ENCODE results near the gene CACNB3.
"Not testable (repeated sequence)": the region's sequence is repeated elsewhere in the genome, so short reads cannot be mapped to it uniquely, and the experiment has no call there.

CACNB3 gene

GRCh38 chr12:48857278-48857994, 39.1 kb downstream of the CACNB3 start:
- H2BK120ac ChIP-seq (ENCODE audit: low read depth, low read length): no peak overlapping the region
- no peak overlapping the region for H2BK5ac ChIP-seq (ENCODE audit: low read depth, low read length, poor library complexity, severe bottlenecking)
- WGBS: 72% methylated on average over 6 of the region's 13 CpGs
- H3K23ac ChIP-seq (ENCODE audit: low read length in 2 of 2): no peak overlapping the region
- no peak for DNase-seq
- no peak overlapping the region for H3K14ac ChIP-seq (ENCODE audit: low read length in 2 of 2)
- no peak overlapping the region for H3K4me3 ChIP-seq (ENCODE audit: insufficient read depth in 1 of 2, low read depth in 1 of 2, low read length in 2 of 2)
- no peak overlapping the region for H4K8ac ChIP-seq (ENCODE audit: low read length)
- no peak overlapping the region for H3K4me2 ChIP-seq (ENCODE audit: low read length, poor library complexity, severe bottlenecking)
- no peak overlapping the region for H3K27ac ChIP-seq (ENCODE audit: low read length, poor library complexity, severe bottlenecking)
- H3K79me1 ChIP-seq (replicated peaks; ENCODE audit: low read length, poor library complexity, severe bottlenecking): no peaks in the 10 kb centered on the region
- peaks cover 28 to 30% of the 10 kb centered on the region in 2 experiments for H3K27me3 ChIP-seq (ENCODE audit: control insufficient read depth in 1 of 2, insufficient read depth in 1 of 2, low read length in 2 of 2)
- H2AK5ac ChIP-seq (ENCODE audit: low read length, severe bottlenecking): no peak overlapping the region
- H3K9ac ChIP-seq (ENCODE audit: low read length): no peak overlapping the region
- no peak overlapping the region for H3K18ac ChIP-seq (ENCODE audit: low read depth in 1 of 2, low read length in 2 of 2)
- no peak overlapping the region for H2BK15ac ChIP-seq (ENCODE audit: low read depth, poor library complexity, severe bottlenecking)
- no peaks in the 10 kb centered on the region for H3K36me3 ChIP-seq (ENCODE audit: control insufficient read depth in 1 of 2, insufficient read depth in 2 of 2, low read depth in 1 of 2, low read length in 2 of 2)
- no peak overlapping the region for H4K91ac ChIP-seq (ENCODE audit: low read length)
- no peak overlapping the region for H3K4ac ChIP-seq (ENCODE audit: low read depth in 1 of 2, low read length in 2 of 2)
- H2AFZ ChIP-seq (ENCODE audit: low read depth, low read length): no peak overlapping the region
- H3K4me1 ChIP-seq (ENCODE audit: control insufficient read depth, insufficient read depth, low read depth, low read length): peaks cover 2% of the 10 kb centered on the region
- no peak overlapping the region for H2BK12ac ChIP-seq (ENCODE audit: low read length in 2 of 2)
- H3K9me3 ChIP-seq (ENCODE audit: control insufficient read depth, low read length): no peaks in the 10 kb centered on the region

GRCh38 chr12:48858043-48858442, 39.7 kb downstream of the CACNB3 start:
- no peak overlapping the region for H2BK5ac ChIP-seq (ENCODE audit: low read depth, low read length, poor library complexity, severe bottlenecking)
- no peak overlapping the region for H4K8ac ChIP-seq (ENCODE audit: low read length)
- peaks cover 34 to 37% of the 10 kb centered on the region in 2 experiments for H3K27me3 ChIP-seq (ENCODE audit: control insufficient read depth in 1 of 2, insufficient read depth in 1 of 2, low read length in 2 of 2)
- 81% methylated on average over 8 of the region's 8 CpGs for WGBS
- H2BK15ac ChIP-seq (ENCODE audit: low read depth, poor library complexity, severe bottlenecking): no peak overlapping the region
- H3K9me3 ChIP-seq (ENCODE audit: control insufficient read depth, low read length): no peaks in the 10 kb centered on the region
- no peak overlapping the region for H2AFZ ChIP-seq (ENCODE audit: low read depth, low read length)
- no peak overlapping the region for H3K14ac ChIP-seq (ENCODE audit: low read length in 2 of 2)
- no peak overlapping the region for H2BK12ac ChIP-seq (ENCODE audit: low read length in 2 of 2)
- no peak overlapping the region for H2BK120ac ChIP-seq (ENCODE audit: low read depth, low read length)
- no peak overlapping the region for H2AK5ac ChIP-seq (ENCODE audit: low read length, severe bottlenecking)
- H3K79me1 ChIP-seq (replicated peaks; ENCODE audit: low read length, poor library complexity, severe bottlenecking): no peaks in the 10 kb centered on the region
- no peak overlapping the region for H3K9ac ChIP-seq (ENCODE audit: low read length)
- no peaks in the 10 kb centered on the region for H3K36me3 ChIP-seq (ENCODE audit: control insufficient read depth in 1 of 2, insufficient read depth in 2 of 2, low read depth in 1 of 2, low read length in 2 of 2)
- no peak overlapping the region for H4K91ac ChIP-seq (ENCODE audit: low read length)
- no peak for DNase-seq
- H3K4me3 ChIP-seq (ENCODE audit: insufficient read depth in 1 of 2, low read depth in 1 of 2, low read length in 2 of 2): no peak overlapping the region
- H3K4ac ChIP-seq (ENCODE audit: low read depth in 1 of 2, low read length in 2 of 2): no peak overlapping the region
- H3K18ac ChIP-seq (ENCODE audit: low read depth in 1 of 2, low read length in 2 of 2): no peak overlapping the region
- no peak overlapping the region for H3K4me2 ChIP-seq (ENCODE audit: low read length, poor library complexity, severe bottlenecking)
- no peaks in the 10 kb centered on the region for H3K4me1 ChIP-seq (ENCODE audit: control insufficient read depth, insufficient read depth, low read depth, low read length)
- no peak overlapping the region for H3K23ac ChIP-seq (ENCODE audit: low read length in 2 of 2)
- no peak overlapping the region for H3K27ac ChIP-seq (ENCODE audit: low read length, poor library complexity, severe bottlenecking)

- DNase-seq: no peak
- no peak overlapping the region for H3K18ac ChIP-seq (ENCODE audit: low read depth in 1 of 2, low read length in 2 of 2)
- no peak overlapping the region for H2BK15ac ChIP-seq (ENCODE audit: low read depth, poor library complexity, severe bottlenecking)
- no peak overlapping the region for H3K14ac ChIP-seq (ENCODE audit: low read length in 2 of 2)
- no peak overlapping the region for H4K91ac ChIP-seq (ENCODE audit: low read length)
- H2AK5ac ChIP-seq (ENCODE audit: low read length, severe bottlenecking): no peak overlapping the region
- H3K4me2 ChIP-seq (ENCODE audit: low read length, poor library complexity, severe bottlenecking): no peak overlapping the region
- no peak overlapping the region for H4K8ac ChIP-seq (ENCODE audit: low read length)
- H3K36me3 ChIP-seq (ENCODE audit: control insufficient read depth in 1 of 2, insufficient read depth in 2 of 2, low read depth in 1 of 2, low read length in 2 of 2): no peaks in the 10 kb centered on the region
- no peak overlapping the region for H3K4me3 ChIP-seq (ENCODE audit: insufficient read depth in 1 of 2, low read depth in 1 of 2, low read length in 2 of 2)
- H3K27me3 ChIP-seq (ENCODE audit: control insufficient read depth in 1 of 2, insufficient read depth in 1 of 2, low read length in 2 of 2): peaks cover 50 to 52% of the 10 kb centered on the region in 2 experiments
- no peak overlapping the region for H3K9ac ChIP-seq (ENCODE audit: low read length)
- H2BK5ac ChIP-seq (ENCODE audit: low read depth, low read length, poor library complexity, severe bottlenecking): no peak overlapping the region
- H3K4ac ChIP-seq (ENCODE audit: low read depth in 1 of 2, low read length in 2 of 2): no peak overlapping the region
- H2BK12ac ChIP-seq (ENCODE audit: low read length in 2 of 2): no peak overlapping the region
- no peaks in the 10 kb centered on the region for H3K4me1 ChIP-seq (ENCODE audit: control insufficient read depth, insufficient read depth, low read depth, low read length)
- H3K79me1 ChIP-seq (replicated peaks; ENCODE audit: low read length, poor library complexity, severe bottlenecking): no peaks in the 10 kb centered on the region
- no peak overlapping the region for H3K27ac ChIP-seq (ENCODE audit: low read length, poor library complexity, severe bottlenecking)
- H2BK120ac ChIP-seq (ENCODE audit: low read depth, low read length): no peak overlapping the region
- WGBS: 93% methylated on average over 5 of the region's 5 CpGs
- H3K23ac ChIP-seq (ENCODE audit: low read length in 2 of 2): no peak overlapping the region
- H2AFZ ChIP-seq (ENCODE audit: low read depth, low read length): no peak overlapping the region
- H3K9me3 ChIP-seq (ENCODE audit: control insufficient read depth, low read length): no peaks in the 10 kb centered on the region
These were observed 41.3 kb downstream of the CACNB3 start for GRCh38 chr12:48859607-48860006.

GRCh38 chr12:48860236-48860635, 41.9 kb downstream of the CACNB3 start:
- DNase-seq; H2BK12ac ChIP-seq (ENCODE audit: low read length in 2 of 2); H2BK5ac ChIP-seq (ENCODE audit: low read depth, low read length, poor library complexity, severe bottlenecking); H3K9ac ChIP-seq (ENCODE audit: low read length); H3K27ac ChIP-seq (ENCODE audit: low read length, poor library complexity, severe bottlenecking); H3K14ac ChIP-seq (ENCODE audit: low read length in 2 of 2); H4K8ac ChIP-seq (ENCODE audit: low read length); H2AFZ ChIP-seq (ENCODE audit: low read depth, low read length); H3K18ac ChIP-seq (ENCODE audit: low read depth in 1 of 2, low read length in 2 of 2); H3K4ac ChIP-seq (ENCODE audit: low read depth in 1 of 2, low read length in 2 of 2); H3K9me3 ChIP-seq (ENCODE audit: control insufficient read depth, low read length); H2BK120ac ChIP-seq (ENCODE audit: low read depth, low read length); H4K91ac ChIP-seq (ENCODE audit: low read length); H3K4me2 ChIP-seq (ENCODE audit: low read length, poor library complexity, severe bottlenecking); H3K36me3 ChIP-seq (ENCODE audit: control insufficient read depth in 1 of 2, insufficient read depth in 2 of 2, low read depth in 1 of 2, low read length in 2 of 2); H3K23ac ChIP-seq (ENCODE audit: low read length in 2 of 2); H2BK15ac ChIP-seq (ENCODE audit: low read depth, poor library complexity, severe bottlenecking); H2AK5ac ChIP-seq (ENCODE audit: low read length, severe bottlenecking); H3K4me3 ChIP-seq (ENCODE audit: insufficient read depth in 1 of 2, low read depth in 1 of 2, low read length in 2 of 2); H3K4me1 ChIP-seq (ENCODE audit: control insufficient read depth, insufficient read depth, low read depth, low read length); H3K79me1 ChIP-seq (replicated peaks; ENCODE audit: low read length, poor library complexity, severe bottlenecking): not testable (repeated sequence)
- H3K27me3 ChIP-seq (ENCODE audit: control insufficient read depth in 1 of 2, insufficient read depth in 1 of 2, low read length in 2 of 2): peaks cover 56 to 58% of the 10 kb centered on the region in 2 experiments
- WGBS: 91% methylated on average over 4 of the region's 5 CpGs
